SIG-M5 (cell line): ENCODE data around the gene MYT1.

Experiments
- DNase-seq: peaks from one replicate; lab custom pipeline; 2025; lab: John Stamatoyannopoulos, UW

The MYT1 gene

GRCh38 chr20:64247307-64247618, 83.0 kb downstream of the MYT1 start:
- DNase-seq: no peak

DNA sequence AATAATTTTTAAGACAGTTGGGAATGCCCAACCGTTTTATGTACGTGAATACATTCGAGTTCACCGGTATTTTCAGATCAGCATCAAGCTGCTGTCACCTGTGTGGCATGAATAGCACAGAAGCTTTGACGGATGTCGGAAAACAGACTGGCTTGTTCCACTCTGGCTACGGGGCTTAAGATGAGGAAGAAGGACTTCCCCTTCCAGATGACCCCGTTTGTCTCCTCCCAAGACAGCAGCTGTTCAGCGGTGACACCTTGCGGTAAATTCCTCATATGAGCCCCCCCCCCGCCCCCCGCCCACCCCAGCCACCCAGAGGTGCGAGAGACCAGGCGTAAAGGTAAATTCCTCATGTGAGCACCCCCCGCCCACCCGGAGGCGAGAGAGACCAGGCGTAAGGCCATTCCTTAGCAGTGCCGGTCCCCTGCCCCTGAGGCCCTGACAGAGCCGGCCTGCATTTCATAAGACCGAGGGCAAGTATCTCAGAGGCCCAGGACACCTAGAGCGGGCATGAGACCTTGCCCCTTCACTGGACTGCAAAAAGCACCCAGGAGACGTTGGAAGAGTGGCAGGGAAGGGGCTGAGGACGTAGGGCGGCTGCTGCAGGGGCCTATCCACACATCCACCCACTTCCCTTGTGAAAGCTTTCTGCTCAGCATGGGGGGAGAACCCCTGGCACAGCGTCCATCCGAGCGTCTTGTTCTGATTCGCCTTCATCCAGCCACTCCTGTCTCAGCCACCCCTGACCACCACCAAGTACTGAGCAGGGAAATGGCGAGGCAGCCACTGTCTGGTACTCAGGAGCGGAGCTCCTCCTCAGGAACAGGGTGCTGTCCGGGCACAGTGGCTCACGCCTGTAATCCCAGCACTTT, 84.0 kb downstream of the MYT1 start:
- no peak for DNase-seq

GRCh38 chr20:64250027-64250426, 85.8 kb downstream of the MYT1 start:
- no peak for DNase-seq

DNA sequence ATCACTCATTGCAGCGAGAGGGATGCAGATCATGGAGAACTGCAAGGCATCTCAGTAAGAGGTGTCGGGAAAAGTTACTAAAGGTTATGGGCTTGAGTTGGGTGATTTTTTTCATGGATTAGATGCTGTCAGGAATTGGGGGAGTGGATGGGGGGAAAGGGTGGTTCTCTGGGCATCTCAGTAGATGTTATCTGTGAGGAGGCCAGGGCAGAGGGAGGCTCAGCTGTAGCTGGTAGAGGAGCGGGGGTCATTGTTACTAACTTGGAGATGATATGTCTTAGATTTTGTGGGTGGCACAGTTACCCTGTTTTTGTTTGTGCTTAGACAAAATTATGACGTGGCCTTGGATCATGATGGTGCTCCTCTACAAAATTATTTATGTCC, 88.7 kb downstream of the MYT1 start:
- DNase-seq: no peak

- DNase-seq: no peak
These were observed 89.2 kb downstream of the MYT1 start for GRCh38 chr20:64253443-64253842.

- no peak for DNase-seq
These were observed 89.9 kb downstream of the MYT1 start for GRCh38 chr20:64254156-64254555.

DNA sequence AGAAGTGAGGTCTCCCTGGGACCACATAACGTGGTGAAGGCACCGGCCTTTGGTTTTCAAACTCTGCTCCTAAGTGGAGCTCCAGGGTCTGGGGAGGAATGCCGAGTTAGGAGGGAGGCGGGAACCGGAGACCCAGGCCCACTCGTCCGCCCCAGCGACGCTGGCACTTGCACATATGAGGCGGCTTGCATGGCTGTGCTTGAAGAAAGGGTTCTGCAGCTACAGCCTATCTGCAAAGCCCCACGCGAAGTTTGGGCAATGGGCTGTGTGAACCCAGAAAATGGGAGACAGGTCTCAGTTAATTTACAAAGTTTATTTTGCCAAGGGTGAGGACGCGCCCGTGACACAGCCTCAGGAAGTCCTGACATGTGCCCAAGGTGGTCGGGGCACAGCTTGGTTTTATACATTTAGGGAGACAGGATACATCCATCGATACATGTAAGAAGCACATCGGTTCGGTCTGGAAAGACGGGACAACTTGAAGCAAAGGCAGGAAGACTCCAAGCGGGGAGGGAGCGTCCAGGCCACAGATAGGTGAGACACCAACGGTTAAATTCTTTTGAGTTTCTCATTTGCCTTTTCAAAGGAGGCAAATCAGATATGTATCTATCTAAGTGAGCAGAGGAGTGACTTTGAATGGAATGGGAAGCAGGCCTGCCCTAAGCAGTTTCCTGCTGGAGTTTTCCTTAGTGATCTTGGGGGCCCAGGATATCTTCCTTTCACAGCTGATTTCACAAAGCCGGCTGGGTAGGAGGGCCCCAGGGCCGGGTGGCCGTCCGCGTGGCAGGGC, 90.5 kb downstream of the MYT1 start:
- DNase-seq: no peak

- no peak for DNase-seq
These were observed 91.4 kb downstream of the MYT1 start, which contains the start of gene PCMTD2 for GRCh38 chr20:64255361-64256281. PCMTD2 (plus strand) TSS chr20:64255748; CDS start chr20:64259966, 4,218 bp downstream.

- no peak for DNase-seq
These were observed 92.2 kb downstream of the MYT1 start for GRCh38 chr20:64256282-64256935.

GRCh38 chr20:64257107-64257757, 93.0 kb downstream of the MYT1 start:
- DNase-seq: no peak

GRCh38 chr20:64258071-64258823, 94.0 kb downstream of the MYT1 start:
- DNase-seq: no peak

GRCh38 chr20:64260239-64260638, 96.0 kb downstream of the MYT1 start:
- no peak for DNase-seq

- no peak for DNase-seq
These were observed 96.9 kb downstream of the MYT1 start for GRCh38 chr20:64261138-64261537.

GRCh38 chr20:64264091-64264490, 99.8 kb downstream of the MYT1 start:
- no peak for DNase-seq

DNA sequence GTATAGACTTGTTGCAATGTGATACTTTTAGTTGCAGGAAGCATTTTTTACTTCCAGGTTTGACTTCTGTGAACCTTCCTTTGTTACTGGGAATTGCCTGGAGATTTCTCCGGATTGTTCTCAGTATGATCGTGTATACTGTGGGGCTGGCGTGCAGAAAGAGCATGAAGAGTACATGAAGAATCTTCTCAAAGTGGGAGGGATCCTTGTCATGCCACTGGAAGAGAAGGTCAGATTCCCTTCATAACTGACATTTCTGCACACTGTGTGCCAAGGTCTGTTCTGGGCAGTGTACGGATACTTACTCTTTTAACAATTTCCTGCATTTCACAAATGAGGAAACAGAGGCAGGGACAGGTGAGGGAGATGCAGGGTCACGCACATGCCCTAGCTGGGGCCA, 100.9 kb downstream of the MYT1 start:
- DNase-seq: no peak

DNA sequence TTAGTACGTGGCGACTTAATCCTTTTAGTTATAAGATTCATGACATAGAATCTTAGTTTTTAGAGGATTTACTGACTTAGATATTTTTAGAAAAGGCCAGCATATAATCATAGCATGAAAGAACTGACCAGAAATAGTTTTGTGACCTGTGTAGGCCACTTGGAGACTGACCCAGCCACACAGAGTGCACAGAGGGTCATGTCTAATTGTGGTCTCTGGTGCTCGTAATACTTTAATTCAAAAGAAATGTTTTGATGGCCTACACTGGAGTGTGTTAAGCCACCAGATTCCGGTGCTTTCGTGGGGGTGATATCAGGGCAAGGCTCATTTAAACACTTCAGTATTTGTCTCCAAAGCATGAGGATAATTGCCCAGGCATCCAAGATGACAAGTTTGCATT, 102.7 kb downstream of the MYT1 start:
- DNase-seq: no peak

GRCh38 chr20:64268174-64268573, 103.9 kb downstream of the MYT1 start:
- no peak for DNase-seq

GRCh38 chr20:64269604-64270411, 105.6 kb downstream of the MYT1 start:
- DNase-seq: no peak

DNA sequence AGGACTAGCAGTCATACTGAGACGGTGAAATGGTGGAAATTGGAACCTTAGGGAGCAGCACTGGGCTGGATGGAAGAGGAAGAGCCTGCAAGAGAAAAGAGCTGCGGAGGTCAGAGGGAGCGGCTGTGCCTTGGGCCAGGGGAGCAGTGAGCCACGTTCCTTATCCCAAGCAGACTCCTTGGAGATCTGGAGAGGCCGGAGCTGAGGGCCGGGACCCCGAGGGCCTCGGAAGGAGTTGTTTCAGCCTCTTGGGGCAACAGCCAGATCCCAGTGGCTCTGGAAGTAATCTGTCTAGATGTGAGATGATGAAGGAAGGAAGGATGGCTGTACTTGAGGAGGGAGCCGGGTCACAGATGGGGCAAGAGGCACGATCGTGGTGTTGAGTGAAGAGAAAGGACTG, 107.4 kb downstream of the MYT1 start:
- DNase-seq: no peak

- no peak for DNase-seq
These were observed 108.9 kb downstream of the MYT1 start for GRCh38 chr20:64273109-64273508.
